Measurements from ENCODE around the gene ATP11A. TPM values are rescaled to one million over a fixed set of nuclear protein-coding genes. Genes with fewer than 3 reads are reported as not detected.
A peak's percentile ranks its signal among the peaks of the same experiment; 100 is the strongest.

Gene ATP11A
- total RNA-seq, 3 donors from 2014 or later, result 22.1 to 27.2 (median 26.8) TPM

- TF ChIP-seq POLR2AphosphoS5 (IDR thresholded peaks at IDR 0.05) (no peak), CTCF (IDR thresholded peaks at IDR 0.05) (no peak), POLR2A (IDR thresholded peaks at IDR 0.05) (no peak)
- Histone ChIP-seq H3K9me3 (no peaks in the 10 kb centered on the region), H3K27ac (no peak overlapping the region), H3K4me1 (no peaks in the 10 kb centered on the region), H3K27me3 (no peaks in the 10 kb centered on the region), H3K4me3 (no peak overlapping the region), H3K36me3 (no peaks in the 10 kb centered on the region)
- DNase-seq (ENCODE audit: low spot score in 2 of 2), result peak in 1 of 2 donors; percentile 34
- intact Hi-C loops (cut with DNase I; ENCODE audit: low total_unique reads), result no loop called here
Measured at GRCh38 chr13:112645327-112645914, 44.4 kb upstream of the ATP11A start.

- peak in 1 of 2 donors; percentile 17 for DNase-seq (ENCODE audit: low spot score in 2 of 2)
- Histone ChIP-seq H3K4me3 (no peak overlapping the region), H3K27me3 (no peaks in the 10 kb centered on the region), H3K4me1 (no peaks in the 10 kb centered on the region), H3K36me3 (no peaks in the 10 kb centered on the region), H3K27ac (no peak overlapping the region), H3K9me3 (no peaks in the 10 kb centered on the region)
- intact Hi-C loops (cut with DNase I; ENCODE audit: low total_unique reads), result no loop called here
- TF ChIP-seq CTCF (IDR thresholded peaks at IDR 0.05) (no peak), POLR2A (IDR thresholded peaks at IDR 0.05) (no peak), POLR2AphosphoS5 (IDR thresholded peaks at IDR 0.05) (no peak)
Measured at GRCh38 chr13:112647256-112647655, 42.6 kb upstream of the ATP11A start.

- DNase-seq (ENCODE audit: low spot score in 2 of 2), result peak in 1 of 2 donors; percentile 0
- H3K9me3 ChIP-seq, result no peaks in the 10 kb centered on the region
- TF ChIP-seq POLR2A (IDR thresholded peaks at IDR 0.05), result no peak
- TF ChIP-seq POLR2AphosphoS5 (IDR thresholded peaks at IDR 0.05), result no peak
- no peak for TF ChIP-seq CTCF (IDR thresholded peaks at IDR 0.05)
- no peak overlapping the region for H3K27ac ChIP-seq
- no peaks in the 10 kb centered on the region for H3K27me3 ChIP-seq
- no peaks in the 10 kb centered on the region for H3K4me1 ChIP-seq
- H3K36me3 ChIP-seq, result no peaks in the 10 kb centered on the region
- H3K4me3 ChIP-seq, result no peak overlapping the region
- intact Hi-C loops (cut with DNase I; ENCODE audit: low total_unique reads), result no loop called here
Measured at GRCh38 chr13:112648101-112648500, 41.7 kb upstream of the ATP11A start.

GRCh38 chr13:112648966-112649690 is 40.7 kb upstream of the ATP11A start:
- intact Hi-C loops (cut with DNase I; ENCODE audit: low total_unique reads), result no loop called here
- no peaks in the 10 kb centered on the region for H3K36me3 ChIP-seq

More at GRCh38 chr13:112648966-112649690, 40.7 kb upstream of the ATP11A start:
- Histone ChIP-seq H3K27me3 (no peaks in the 10 kb centered on the region), H3K27ac (no peak overlapping the region), H3K9me3 (no peaks in the 10 kb centered on the region), H3K4me3 (no peak overlapping the region), H3K4me1 (no peaks in the 10 kb centered on the region)
- DNase-seq (ENCODE audit: low spot score in 2 of 2), result peak in 1 of 2 donors; percentile 15
- TF ChIP-seq CTCF (IDR thresholded peaks at IDR 0.05) (no peak), POLR2AphosphoS5 (IDR thresholded peaks at IDR 0.05) (no peak), POLR2A (IDR thresholded peaks at IDR 0.05) (no peak)
